HCT116 (cell line): ENCODE data around the gene DNAJA2. TPM values are rescaled to one million over a fixed set of nuclear protein-coding genes. Genes with fewer than 3 reads are reported as not detected.

Source experiments
- ATAC-seq: fragments of 200-7000 bp; cut with Tn5 transposase; 2 replicates; pipeline ENCODE4 v1.9.1; 2020; ENCODE audit warnings: mild to moderate bottlenecking, moderate library complexity
- BruUV-seq: library from RNA; stranded (reverse); fragments of 400-500 nt; replicated peaks from 2 replicates; lab custom pipeline; 2021; lab: Mats Ljungman, UMichigan
- CTCF ChIA-PET: fragments of 300-600 bp; sonication (Branson Sonifier 250); formaldehyde crosslinking; loops from one replicate; lab custom pipeline; 2021; ENCODE audit warnings: antibody characterized with exemption; lab: Charles Lee
- POLR2A ChIA-PET: fragments of 300-600, 350-600 bp; sonication (Branson Sonifier 250); formaldehyde crosslinking; loops from one replicate; lab custom pipeline; 2021; ENCODE audit warnings: antibody characterized with exemption; lab: Charles Lee
- RAD21 ChIA-PET, 2 experiments: fragments of 300-600 bp; sonication (Branson Sonifier 250); formaldehyde crosslinking; loops; one replicate each; lab custom pipeline; 2023; ENCODE audit warnings: low total read pairs in 2 of 2; ENCODE audit not compliant: uncharacterized antibody in 2 of 2, unreplicated experiment in 2 of 2, low non-redundant PET in 1 of 2; lab: Charles Lee
- DNase-seq: peaks from one replicate; pipeline ENCODE4 v3.0.0-alpha.2; 2010; ENCODE audit warnings: low read depth, low spot score
- H2AFZ ChIP-seq: fragments of 200-600 bp; shearing (Covaris generic), sonication (generic); 2 replicates; pipeline ENCODE4 v1.6.1; 2017; ENCODE audit warnings: low read depth, mixed run types, mixed read lengths, antibody characterized with exemption, low read length; ENCODE audit not compliant: poor library complexity, severe bottlenecking
- H3K27ac ChIP-seq: 2 replicates; pipeline ENCODE4 v1.5.1; 2012; ENCODE audit warnings: low read depth, low read length
- H3K27me3 ChIP-seq: fragments of 200-600 bp; sonication (generic); 2 replicates; pipeline ENCODE4 v1.6.1; 2016; ENCODE audit warnings: mixed run types, low read length, mixed read lengths; ENCODE audit not compliant: insufficient read depth
- H3K36me3 ChIP-seq, 2 experiments: fragments of 200-500 bp in 1 of 2; fragments of 200-600 bp in 1 of 2; sonication (Bioruptor generic) in 1 of 2; sonication (generic) in 1 of 2; 2 replicates each; pipeline versions ENCODE4 v1.5.1 to v1.6.1; 2014 to 2016; ENCODE audit warnings: low read length in 2 of 2, inconsistent platforms in 1 of 2, mixed read lengths in 1 of 2, mixed run types in 1 of 2; ENCODE audit not compliant: insufficient read depth in 2 of 2, control insufficient read depth in 1 of 2
- H3K4me1 ChIP-seq, 2 experiments: fragments of 200-600 bp in 1 of 2; sonication (generic) in 1 of 2; 2 replicates each; pipeline versions ENCODE4 v1.5.1 to v1.6.1; 2012 to 2017; ENCODE audit warnings: low read length in 2 of 2, inconsistent platforms in 1 of 2, mild to moderate bottlenecking in 1 of 2, mixed read lengths in 1 of 2, mixed run types in 1 of 2, moderate library complexity in 1 of 2; ENCODE audit not compliant: insufficient read depth in 2 of 2, control insufficient read depth in 1 of 2
- H3K4me2 ChIP-seq: fragments of 200-600 bp; sonication (generic); 2 replicates; pipeline ENCODE4 v1.6.1; 2017; ENCODE audit warnings: mixed run types, low read length, mixed read lengths
- H3K4me3 ChIP-seq, 2 experiments: fragments of 200-600 bp in 1 of 2; sonication (generic) in 1 of 2; replicated peaks in 1 of 2; 2 replicates each; pipeline ENCODE4 v1.5.1; 2011 to 2016; ENCODE audit warnings: low read length in 2 of 2, control low read depth in 1 of 2, low read depth in 1 of 2, mild to moderate bottlenecking in 1 of 2, mixed read lengths in 1 of 2, mixed run types in 1 of 2
- H3K79me2 ChIP-seq: fragments of 200-600 bp; sonication (generic); 2 replicates; pipeline ENCODE4 v1.6.1; 2017; ENCODE audit warnings: mild to moderate bottlenecking, mixed run types, low read length, moderate library complexity, mixed read lengths; ENCODE audit not compliant: insufficient read depth
- H3K9ac ChIP-seq: fragments of 200-600 bp; sonication (generic); 2 replicates; pipeline ENCODE4 v1.6.1; 2016; ENCODE audit warnings: low read length, mixed read lengths
- H3K9me2 ChIP-seq: fragments of 200-600 bp; sonication (generic), shearing (Covaris generic); 2 replicates; pipeline ENCODE4 v1.6.1; 2017; ENCODE audit warnings: mixed run types, mild to moderate bottlenecking, moderate library complexity; ENCODE audit not compliant: insufficient read depth
- H3K9me3 ChIP-seq, 2 experiments: fragments of 200-500 bp in 1 of 2; fragments of 200-600 bp in 1 of 2; sonication (Bioruptor generic) in 1 of 2; sonication (generic) in 1 of 2; 2 replicates each; pipeline ENCODE4 v1.6.1; 2014 to 2017; ENCODE audit warnings: low read length in 2 of 2, mixed read lengths in 2 of 2, inconsistent platforms in 1 of 2, low read depth in 1 of 2, mild to moderate bottlenecking in 1 of 2, mixed run types in 1 of 2, moderate library complexity in 1 of 2; ENCODE audit not compliant: control insufficient read depth in 1 of 2, insufficient read depth in 1 of 2
- H4K20me1 ChIP-seq: fragments of 200-600 bp; sonication (generic), shearing (Covaris generic); 2 replicates; pipeline ENCODE4 v1.6.1; 2017; ENCODE audit warnings: mixed run types, mild to moderate bottlenecking, moderate library complexity; ENCODE audit not compliant: insufficient read depth
- CEBPB ChIP-seq: IDR thresholded peaks from 2 replicates; pipeline ENCODE4 v1.6.1; 2012; ENCODE audit warnings: low read depth
- EZH2phosphoT487 ChIP-seq: fragments of 200-600 bp; IDR thresholded peaks from 2 replicates; pipeline ENCODE4 v1.6.1; 2018; ENCODE audit warnings: antibody characterized with exemption, borderline replicate concordance
- FOSL1 ChIP-seq: IDR thresholded peaks from 2 replicates; pipeline ENCODE4 v1.6.1; 2012; ENCODE audit warnings: low read depth
- POLR2A ChIP-seq: IDR thresholded peaks from 2 replicates; pipeline ENCODE4 v1.7.0; 2011; ENCODE audit warnings: borderline replicate concordance; ENCODE audit not compliant: insufficient read depth, insufficient read length; ENCODE audit errors: extremely low read depth
- REST ChIP-seq: IDR thresholded peaks from 2 replicates; pipeline ENCODE4 v1.6.1; 2012; ENCODE audit warnings: low read depth
- ZNF274 ChIP-seq: fragments of 200-500 bp; sonication (Bioruptor generic); IDR thresholded peaks from 2 replicates; pipeline ENCODE4 v1.6.1; 2014; ENCODE audit warnings: mild to moderate bottlenecking, low read depth, low read length, inconsistent platforms
- intact Hi-C: fragments of 100-400 bp; cut with micrococcal nuclease; formaldehyde crosslinking; loops from 2 replicates; pipeline ENCODE4 v1.10.0; 2022
- total RNA-seq: library from RNA; stranded (reverse); gene quantifications from one replicate; pipeline ENCODE4 v1.2.1, GENCODE V29; 2021; ENCODE audit not compliant: unreplicated experiment
- TF ChIP-seq, protein P1 (sequence below), 3 experiments: fragments of 200-600 bp in 1 of 3; sonication (generic) in 1 of 3; IDR thresholded peaks in 2 of 3; conservative IDR thresholded peaks in 1 of 3; 2 replicates each; pipeline ENCODE4 v1.5.1; 2012 to 2017; ENCODE audit warnings: low read depth in 2 of 3, low read length in 2 of 3, antibody characterized with exemption in 1 of 3, borderline replicate concordance in 1 of 3, control low read depth in 1 of 3, mild to moderate bottlenecking in 1 of 3, mixed read lengths in 1 of 3, mixed run types in 1 of 3, moderate library complexity in 1 of 3; ENCODE audit not compliant: insufficient read depth in 1 of 3

The DNAJA2 gene
- total RNA-seq, 1 experiment from 2014 or later: 68.2 TPM

DNA sequence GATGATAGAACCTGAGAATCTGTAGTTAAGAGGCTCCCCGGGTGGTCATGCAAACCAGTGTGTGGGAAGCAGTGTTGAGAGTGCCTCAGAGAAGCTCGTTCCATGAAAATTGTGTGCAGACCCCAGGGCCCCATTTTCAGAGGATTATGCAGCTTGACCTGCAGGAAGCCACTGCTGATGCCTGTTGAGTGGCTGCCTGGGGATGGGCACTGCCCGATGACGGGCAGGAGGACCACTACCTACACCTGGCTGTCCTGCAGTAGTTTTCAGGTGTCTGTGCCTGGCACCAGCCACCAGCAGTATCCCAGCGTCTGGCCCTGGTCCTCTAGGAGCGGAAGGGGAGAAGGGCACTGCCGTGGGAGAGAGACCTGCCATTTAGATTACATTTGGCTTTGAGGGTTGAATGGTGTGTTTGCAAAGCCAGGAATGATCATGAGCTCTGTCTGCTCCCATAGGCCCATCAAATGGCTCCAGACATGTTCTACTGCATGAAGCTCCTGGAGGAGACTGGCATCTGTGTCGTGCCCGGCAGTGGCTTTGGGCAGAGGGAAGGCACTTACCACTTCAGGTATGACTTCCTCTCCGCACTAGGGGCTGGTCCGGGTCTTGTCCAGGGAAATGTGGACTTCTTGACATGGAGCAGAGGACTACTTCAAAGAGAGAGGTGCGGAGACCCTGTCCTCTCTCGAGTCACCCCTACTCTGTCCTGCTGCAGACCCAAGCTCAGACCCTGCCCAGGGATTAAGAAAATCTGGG lies 46.8 kb downstream of the DNAJA2 start:
- ChIA-PET POLR2A (no interaction called here), CTCF (interaction anchor here (1.1 to 2.4 kb wide), 3 partner anchors 73 to 253 kb away, joined by 3 to 6 read pairs (median 6); no protein-coding TSS in a partner anchor), RAD21 (no interaction called here)
- Histone ChIP-seq H3K9me3 (no peaks in the 10 kb centered on the region), H3K4me2 (no peak overlapping the region), H2AFZ (no peak overlapping the region), H3K4me1 (peaks cover 0 to 5% of the 10 kb centered on the region in 2 experiments; a peak in 1 of 4 replicates), H3K36me3 (peaks cover 8% of the 10 kb centered on the region in 2 experiments; a peak in 3 of 4 replicates), H3K9me2 (no peaks in the 10 kb centered on the region), H3K27me3 (no peaks in the 10 kb centered on the region), H3K27ac (no peak overlapping the region), H3K4me3 (no peak overlapping the region), H3K9ac (no peak overlapping the region), H4K20me1 (no peaks in the 10 kb centered on the region), H3K79me2 (no peaks in the 10 kb centered on the region)
- DNase-seq (no peak), ATAC-seq (no peak)
- no TSS peak for BruUV-seq
- TF ChIP-seq POLR2A: no peak
- TF ChIP-seq, protein P1, sequence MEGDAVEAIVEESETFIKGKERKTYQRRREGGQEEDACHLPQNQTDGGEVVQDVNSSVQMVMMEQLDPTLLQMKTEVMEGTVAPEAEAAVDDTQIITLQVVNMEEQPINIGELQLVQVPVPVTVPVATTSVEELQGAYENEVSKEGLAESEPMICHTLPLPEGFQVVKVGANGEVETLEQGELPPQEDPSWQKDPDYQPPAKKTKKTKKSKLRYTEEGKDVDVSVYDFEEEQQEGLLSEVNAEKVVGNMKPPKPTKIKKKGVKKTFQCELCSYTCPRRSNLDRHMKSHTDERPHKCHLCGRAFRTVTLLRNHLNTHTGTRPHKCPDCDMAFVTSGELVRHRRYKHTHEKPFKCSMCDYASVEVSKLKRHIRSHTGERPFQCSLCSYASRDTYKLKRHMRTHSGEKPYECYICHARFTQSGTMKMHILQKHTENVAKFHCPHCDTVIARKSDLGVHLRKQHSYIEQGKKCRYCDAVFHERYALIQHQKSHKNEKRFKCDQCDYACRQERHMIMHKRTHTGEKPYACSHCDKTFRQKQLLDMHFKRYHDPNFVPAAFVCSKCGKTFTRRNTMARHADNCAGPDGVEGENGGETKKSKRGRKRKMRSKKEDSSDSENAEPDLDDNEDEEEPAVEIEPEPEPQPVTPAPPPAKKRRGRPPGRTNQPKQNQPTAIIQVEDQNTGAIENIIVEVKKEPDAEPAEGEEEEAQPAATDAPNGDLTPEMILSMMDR (IDR thresholded peaks at IDR 0.05 in 2 of 3, conservative IDR thresholded peaks at IDR 0.05 in 1 of 3; ENCODE audit: borderline replicate concordance in 1 of 3, insufficient read depth in 1 of 3, low read depth in 2 of 3, low read length in 2 of 3): no peak
- intact Hi-C loops: loop anchor here (5.0 kb wide), 1 partner anchor 254 kb away; no protein-coding TSS in a partner anchor

GRCh38 chr16:46924402-46924801 lies 49.1 kb downstream of the DNAJA2 start:
- H3K79me2 ChIP-seq: no peaks in the 10 kb centered on the region
- H3K4me2 ChIP-seq: no peak overlapping the region
- no peaks in the 10 kb centered on the region for H3K9me3 ChIP-seq
- H3K27ac ChIP-seq: no peak overlapping the region
- TF ChIP-seq EZH2phosphoT487: no peak
- TF ChIP-seq CEBPB: no peak
- TF ChIP-seq FOSL1: no peak
- no peak for TF ChIP-seq ZNF274
- TF ChIP-seq REST: no peak
- no peak for TF ChIP-seq POLR2A
- TF ChIP-seq, all 23 proteins: peak for 0
- no TSS peak for BruUV-seq
- H2AFZ ChIP-seq: no peak overlapping the region
- intact Hi-C loops: no loop called here
- ChIA-PET RAD21 (no interaction called here), CTCF (interaction anchor here (2.4 kb wide), 1 partner anchor 70 kb away, joined by 6 read pairs; no protein-coding TSS in a partner anchor), POLR2A (no interaction called here)
- peaks cover 8% of the 10 kb centered on the region in 2 experiments; a peak in 3 of 4 replicates for H3K36me3 ChIP-seq
- ATAC-seq: no peak
- no peak overlapping the region for H3K4me3 ChIP-seq
- no peak for DNase-seq
- no peaks in the 10 kb centered on the region for H3K9me2 ChIP-seq
- no peaks in the 10 kb centered on the region for H3K27me3 ChIP-seq
- no peak overlapping the region for H3K9ac ChIP-seq
- peaks cover 19 to 24% of the 10 kb centered on the region in 2 experiments for H3K4me1 ChIP-seq
- no peaks in the 10 kb centered on the region for H4K20me1 ChIP-seq
